Neural cell (in vitro differentiated cells): ENCODE results near the gene KIZ. TPM values are rescaled to one million over a fixed set of nuclear protein-coding genes. Genes with fewer than 3 reads are reported as not detected.

Experiments used
- H2AFZ ChIP-seq: fragments of 200-600, 300-800 bp; sonication (generic), shearing (Covaris generic); 2 replicates; pipeline ENCODE4 v1.6.0; 2014; ENCODE audit warnings: low read depth, mild to moderate bottlenecking, antibody characterized with exemption, low read length, moderate library complexity
- H3F3A ChIP-seq: fragments of 200-600 bp; shearing (Covaris generic); 2 replicates; pipeline ENCODE4 v1.6.1; 2016; ENCODE audit warnings: mild to moderate bottlenecking, moderate library complexity, mixed read lengths, antibody characterized with exemption, low read length; ENCODE audit not compliant: insufficient read depth, poor library complexity, severe bottlenecking
- H3K27ac ChIP-seq: fragments of 200-600, 300-800 bp; sonication (generic), shearing (Covaris generic); 2 replicates; pipeline ENCODE4 v1.5.1; 2014; ENCODE audit warnings: mild to moderate bottlenecking, low read length, moderate library complexity
- H3K27me3 ChIP-seq: fragments of 300-800, 200-600 bp; sonication (generic), shearing (Covaris generic); 2 replicates; pipeline ENCODE4 v1.6.0; 2014; ENCODE audit warnings: mild to moderate bottlenecking, low read depth, low read length, moderate library complexity; ENCODE audit not compliant: insufficient read depth
- H3K36me3 ChIP-seq: fragments of 300-800, 200-600 bp; sonication (generic), shearing (Covaris generic); 2 replicates; pipeline ENCODE4 v1.5.1; 2014; ENCODE audit warnings: mild to moderate bottlenecking, antibody characterized with exemption, low read length, moderate library complexity; ENCODE audit not compliant: insufficient read depth
- H3K4me2 ChIP-seq: fragments of 300-800, 200-600 bp; sonication (generic), shearing (Covaris generic); 2 replicates; pipeline ENCODE4 v1.6.0; 2014; ENCODE audit warnings: mild to moderate bottlenecking, low read length
- H3K4me3 ChIP-seq: fragments of 300-800, 200-600 bp; sonication (generic), shearing (Covaris generic); 2 replicates; pipeline ENCODE4 v1.5.1; 2014; ENCODE audit warnings: mild to moderate bottlenecking, low read length, moderate library complexity
- H3K79me2 ChIP-seq: fragments of 200-600 bp; shearing (Covaris generic); replicated peaks from 2 replicates; pipeline ENCODE4 v1.6.0; 2014; ENCODE audit warnings: mild to moderate bottlenecking, low read length, moderate library complexity; ENCODE audit not compliant: insufficient read depth
- H3K9ac ChIP-seq: fragments of 300-800, 200-600 bp; sonication (generic), shearing (Covaris generic); 2 replicates; pipeline ENCODE4 v1.6.1; 2016; ENCODE audit warnings: mild to moderate bottlenecking, low read length, mixed read lengths
- H3K9me2 ChIP-seq: fragments of 200-600 bp; shearing (Covaris generic); 2 replicates; pipeline ENCODE4 v1.6.1; 2016; ENCODE audit warnings: mild to moderate bottlenecking, low read length, mixed read lengths; ENCODE audit not compliant: insufficient read depth
- H3K9me3 ChIP-seq: fragments of 200-600, 300-800 bp; sonication (generic), shearing (Covaris generic); 2 replicates; pipeline ENCODE4 v1.6.1; 2016; ENCODE audit warnings: mild to moderate bottlenecking, mixed run types, low read length, moderate library complexity, mixed read lengths
- H4K20me1 ChIP-seq: fragments of 200-600 bp; shearing (Covaris generic); 2 replicates; pipeline ENCODE4 v1.6.1; 2016; ENCODE audit warnings: mild to moderate bottlenecking, mixed run types; ENCODE audit not compliant: insufficient read depth
- CTCF ChIP-seq: fragments of 450-650 bp; IDR thresholded peaks from 2 replicates; pipeline ENCODE4 v1.5.1; 2014; ENCODE audit warnings: antibody characterized with exemption, mild to moderate bottlenecking, moderate library complexity; ENCODE audit not compliant: poor library complexity, severe bottlenecking
- EP300 ChIP-seq: fragments of 450-650 bp; conservative IDR thresholded peaks from 2 replicates; pipeline ENCODE4 v1.6.1; 2014; ENCODE audit warnings: antibody characterized with exemption, mild to moderate bottlenecking, moderate library complexity; ENCODE audit not compliant: poor library complexity, severe bottlenecking
- EZH2 ChIP-seq: fragments of 200-600, 300-800 bp; shearing (Covaris generic), sonication (generic); IDR thresholded peaks from 2 replicates; pipeline ENCODE4 v1.6.1; 2014; ENCODE audit warnings: antibody characterized with exemption, low read length, borderline replicate concordance, mild to moderate bottlenecking; ENCODE audit not compliant: insufficient read depth, poor library complexity, severe bottlenecking
- MXI1 ChIP-seq: fragments of 450-650 bp; conservative IDR thresholded peaks from 2 replicates; pipeline ENCODE4 v1.6.1; 2014; ENCODE audit warnings: antibody characterized with exemption, mild to moderate bottlenecking; ENCODE audit not compliant: poor library complexity, severe bottlenecking
- POLR2AphosphoS5 ChIP-seq: IDR thresholded peaks from 2 replicates; pipeline ENCODE4 v1.6.1; 2012
- RAD21 ChIP-seq: fragments of 450-650 bp; conservative IDR thresholded peaks from 2 replicates; pipeline ENCODE4 v1.6.1; 2014; ENCODE audit warnings: antibody characterized with exemption, mild to moderate bottlenecking, moderate library complexity
- REST ChIP-seq: IDR thresholded peaks from 2 replicates; pipeline ENCODE4 v1.6.1; 2012; ENCODE audit warnings: borderline replicate concordance
- SMC3 ChIP-seq: fragments of 450-650 bp; conservative IDR thresholded peaks from 2 replicates; pipeline ENCODE4 v1.6.1; 2014; ENCODE audit warnings: antibody characterized with exemption, mild to moderate bottlenecking, moderate library complexity; ENCODE audit not compliant: poor library complexity
- TAF1 ChIP-seq: IDR thresholded peaks from 2 replicates; pipeline ENCODE4 v1.6.1; 2012; ENCODE audit warnings: low read depth
- polyA plus RNA-seq: library from polyadenylated mRNA; depleted of rRNA; stranded (reverse); fragments of >200 nt; gene quantifications from 2 replicates; pipeline ENCODE4 v1.2.3, GENCODE V29; 2014

Gene KIZ
- polyA plus RNA-seq, 1 donor from 2014 or later: 3.6 TPM

- Histone ChIP-seq H4K20me1 (no peaks in the 10 kb centered on the region), H2AFZ (no peak overlapping the region), H3K27ac (no peak overlapping the region), H3K9me3 (no peaks in the 10 kb centered on the region), H3K9me2 (no peaks in the 10 kb centered on the region), H3K4me3 (no peak overlapping the region), H3K4me2 (no peak overlapping the region), H3K9ac (no peak overlapping the region), H3K27me3 (peaks cover 5% of the 10 kb centered on the region), H3K36me3 (no peaks in the 10 kb centered on the region), H3F3A (no peaks in the 10 kb centered on the region), H3K79me2 (no peaks in the 10 kb centered on the region)
- no peak for TF ChIP-seq REST
- TF ChIP-seq RAD21: no peak
- TF ChIP-seq EZH2: no peak
- no peak for TF ChIP-seq EP300
- no peak for TF ChIP-seq POLR2AphosphoS5
- TF ChIP-seq MXI1: no peak
- no peak for TF ChIP-seq TAF1
- no peak for TF ChIP-seq CTCF
- no peak for TF ChIP-seq SMC3
These were observed 114.5 kb downstream of the KIZ start for GRCh38 chr20:21240394-21240793.

GRCh38 chr20:21241406-21241805 is 115.5 kb downstream of the KIZ start:
- no peaks in the 10 kb centered on the region for H3K27me3 ChIP-seq
- no peaks in the 10 kb centered on the region for H3K9me2 ChIP-seq
- no peaks in the 10 kb centered on the region for H3F3A ChIP-seq
- no peak overlapping the region for H3K9ac ChIP-seq
- H3K4me2 ChIP-seq: no peak overlapping the region
- TF ChIP-seq POLR2AphosphoS5 (no peak), EP300 (no peak), CTCF (no peak), MXI1 (no peak), TAF1 (no peak), REST (no peak), EZH2 (no peak), SMC3 (no peak), RAD21 (no peak)
- H4K20me1 ChIP-seq: no peaks in the 10 kb centered on the region
- no peak overlapping the region for H2AFZ ChIP-seq
- H3K36me3 ChIP-seq: no peaks in the 10 kb centered on the region
- H3K27ac ChIP-seq: no peak overlapping the region
- H3K79me2 ChIP-seq: no peaks in the 10 kb centered on the region
- no peaks in the 10 kb centered on the region for H3K9me3 ChIP-seq
- H3K4me3 ChIP-seq: no peak overlapping the region
